Heart left ventricle (tissue), 16 donors: Measurements from ENCODE around the gene SATB2. TPM values are rescaled to one million over a fixed set of nuclear protein-coding genes. Genes with fewer than 3 reads are reported as not detected.

Experiments
- ATAC-seq, 4 donors: fragments of 200-7000 bp; cut with Tn5 transposase; one replicate each; pipeline ENCODE4 v1.9.1; 2020 to 2022; ENCODE audit warnings: moderate library complexity in 4 of 4, mild to moderate bottlenecking in 3 of 4, moderate number of reproducible peaks in 1 of 4
- DNase-seq, 5 donors: peaks; one replicate each; pipeline ENCODE4 v3.0.0-alpha.2; 2020
- H3K27ac ChIP-seq, 12 donors: fragments of 200-600 bp; sonication (generic) in 4 of 12; one replicate each; pipeline versions ENCODE4 v1.5.0 to v1.8.0; 2016 to 2022; ENCODE audit warnings: mild to moderate bottlenecking in 2 of 12
- H3K27me3 ChIP-seq, 9 donors: fragments of 200-600 bp; sonication (generic) in 2 of 9; one replicate each; pipeline versions ENCODE4 v1.5.1 to v1.8.0; 2016 to 2022; ENCODE audit warnings: mild to moderate bottlenecking in 3 of 9
- H3K36me3 ChIP-seq, 9 donors: fragments of 200-600 bp; sonication (generic) in 2 of 9; one replicate each; pipeline versions ENCODE4 v1.5.0 to v1.8.0; 2018 to 2022; ENCODE audit warnings: mild to moderate bottlenecking in 2 of 9
- H3K4me1 ChIP-seq, 12 donors: fragments of 200-600 bp; sonication (generic) in 4 of 12; one replicate each; pipeline versions ENCODE4 v1.5.0 to v1.8.0; 2016 to 2022; ENCODE audit warnings: mild to moderate bottlenecking in 3 of 12
- H3K4me3 ChIP-seq, 12 donors: fragments of 200-600 bp; sonication (generic) in 4 of 12; one replicate each; pipeline versions ENCODE4 v1.5.0 to v1.8.0; 2017 to 2022; ENCODE audit warnings: mild to moderate bottlenecking in 9 of 12, moderate library complexity in 4 of 12
- H3K9me3 ChIP-seq, 12 donors: fragments of 200-600 bp; sonication (generic) in 4 of 12; one replicate each; pipeline versions ENCODE4 v1.5.0 to v1.8.0; 2016 to 2022; ENCODE audit warnings: mild to moderate bottlenecking in 1 of 12
- CTCF ChIP-seq, 12 donors: fragments of 200-600 bp; sonication (generic) in 4 of 12; IDR thresholded peaks; one replicate each; pipeline versions ENCODE4 v1.5.0 to v1.8.0; 2018 to 2022; ENCODE audit warnings: antibody characterized with exemption in 12 of 12, mild to moderate bottlenecking in 5 of 12
- POLR2A ChIP-seq, 2 donors: fragments of 450-650 bp; IDR thresholded peaks; one replicate each; pipeline ENCODE4 v1.6.1; 2017; ENCODE audit warnings: antibody characterized with exemption in 2 of 2, mild to moderate bottlenecking in 2 of 2, moderate library complexity in 2 of 2
- WGBS, 4 donors: extraction: QIAGEN DNeasy Blood & Tissue Kit in 2 of 4; methylation state at CpG; one replicate each; pipeline versions ENCODE4 v1.1.5 to v1.1.7; 2013 to 2018; 5-methylcytosine and 5-hydroxymethylcytosine counted together
- intact Hi-C, 10 donors: fragments of 100-400 bp; cut with DNase I; formaldehyde crosslinking; loops; one replicate each; pipeline versions ENCODE4 v1.11.1 to v1.14.2; 2022
- polyA plus RNA-seq, 2 donors: library from polyadenylated mRNA; stranded (reverse); fragments of 200-250 nt; gene quantifications; one replicate each; pipeline ENCODE4 v1.2.3, GENCODE V29; 2013
- total RNA-seq, 9 donors: library from RNA; depleted of rRNA in 2 of 9; stranded (reverse); fragments of >200 nt in 2 of 9; fragmentation: NEBNext Ultra II Directional in 3 of 9; extraction: Animal tissue kit (Norgen Biotek cat#: 25700) in 3 of 9; gene quantifications; one replicate each; pipeline versions ENCODE4 v1.1.0 to v1.2.4, GENCODE V29; 2016 to 2023
- donor health status: ischemic (EF 13 %, LVEDD 7.1; RV severe dilation, severe dysfunction).
- donor health status: healthy with polysubstance abuse.
- donor health status: DM: no; HTN: yes; CAD: no.
- donor health status: DM: no; HTN: no; CAD: no.
- donor health status: ischemic (EF 25% LVEDD 6.9; RV normal size, moderate dysfunction).
- donor health status: ischemic (EF 25% LVEDD 5.7; RV mildly dilated, moderate dysfunction).
- donor health status: healthy.
- donor health status: DM: yes; HTN: yes; CAD: no.
- donor health status: ischemic (EF 35%, LVEDD 5.7; RV mildly dilated, moderate dysfunction).
- donor health status: nonischemic (EF 11% LVEDD 7.7; RV severe dilation, severe dysfunction).
- donor health status: DM: yes; HTN: yes; CAD: no.
- donor health status: PGD.
- donor health status: ischemic (EF 29% LVEDD 5.4; RV normal size, mild dysfunction).
- donor health status: nonischemic (EF 23%, LVEDD 6.1; RV moderate dilation, normal function).

The SATB2 gene
- total and polyA plus RNA-seq, 11 donors = 0.38 to 3.3 (median 1.2) TPM

GRCh38 chr2:199273042-199273511, 184.7 kb downstream of the SATB2 start:
- Histone ChIP-seq H3K4me1 (no peaks in the 10 kb centered on the region), H3K4me3 (no peak overlapping the region), H3K27me3 (no peaks in the 10 kb centered on the region), H3K36me3 (no peaks in the 10 kb centered on the region), H3K9me3 (no peaks in the 10 kb centered on the region), H3K27ac (no peak overlapping the region)
- intact Hi-C loops = no loop called here
- ATAC-seq = no peak
- no peak for DNase-seq
- TF ChIP-seq POLR2A (IDR thresholded peaks at IDR 0.05) = no peak
- no peak for TF ChIP-seq CTCF (IDR thresholded peaks at IDR 0.05)
- WGBS, 4 donors = 49 to 68% (median 53%) methylated on average over 1 of the region's 1 CpG

GRCh38 chr2:199261936-199262335, 195.8 kb downstream of the SATB2 start:
- Histone ChIP-seq H3K4me1 (no peaks in the 10 kb centered on the region), H3K27ac (no peak overlapping the region), H3K27me3 (no peaks in the 10 kb centered on the region), H3K36me3 (no peaks in the 10 kb centered on the region), H3K4me3 (no peak overlapping the region), H3K9me3 (peaks cover 0 to 39% (median 17%) of the 10 kb centered on the region in 12 donors)
- intact Hi-C loops = no loop called here
- no peak for TF ChIP-seq CTCF (IDR thresholded peaks at IDR 0.05)
- no peak for TF ChIP-seq POLR2A (IDR thresholded peaks at IDR 0.05)
- no peak for DNase-seq
- no peak for ATAC-seq

- DNase-seq (no peak), ATAC-seq (no peak)
- H3K27me3 ChIP-seq = no peaks in the 10 kb centered on the region
- no peaks in the 10 kb centered on the region for H3K4me1 ChIP-seq
- intact Hi-C loops = no loop called here
- WGBS, 4 donors = 39 to 57% (median 43%) methylated on average over 1 of the region's 1 CpG
- peaks cover 0 to 39% (median 17%) of the 10 kb centered on the region in 12 donors for H3K9me3 ChIP-seq
- H3K4me3 ChIP-seq = no peak overlapping the region
- no peaks in the 10 kb centered on the region for H3K36me3 ChIP-seq
- H3K27ac ChIP-seq = no peak overlapping the region
- TF ChIP-seq CTCF (IDR thresholded peaks at IDR 0.05) (no peak), POLR2A (IDR thresholded peaks at IDR 0.05) (no peak)
Observed at GRCh38 chr2:199261239-199261638, 196.5 kb downstream of the SATB2 start.

DNA sequence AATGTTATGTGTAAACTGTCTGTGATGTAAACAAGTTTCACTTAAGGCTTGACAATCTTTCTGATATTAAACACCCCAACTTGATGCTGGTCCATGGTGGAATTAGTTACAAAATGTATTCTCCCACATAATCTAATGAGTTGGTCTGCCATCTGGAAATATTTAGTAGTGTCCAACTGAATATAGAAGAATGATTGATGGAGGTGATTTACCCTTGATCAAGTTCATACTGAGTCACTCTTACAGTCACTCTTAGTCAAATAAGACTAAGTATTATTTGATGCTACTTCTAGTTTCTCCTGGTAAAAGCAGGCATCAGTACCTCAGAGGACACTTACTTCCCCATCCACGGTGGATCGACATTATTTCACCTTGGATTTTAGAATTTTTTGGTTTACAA, 198.1 kb downstream of the SATB2 start:
- Histone ChIP-seq H3K27me3 (no peaks in the 10 kb centered on the region), H3K9me3 (peaks cover 0 to 39% (median 17%) of the 10 kb centered on the region in 12 donors), H3K27ac (no peak overlapping the region), H3K36me3 (no peaks in the 10 kb centered on the region), H3K4me3 (no peak overlapping the region), H3K4me1 (no peaks in the 10 kb centered on the region)
- ATAC-seq (no peak), DNase-seq (no peak)
- WGBS, 4 donors = 42 to 95% (median 74%) methylated on average over 2 of the region's 2 CpGs
- TF ChIP-seq CTCF (IDR thresholded peaks at IDR 0.05) (no peak), POLR2A (IDR thresholded peaks at IDR 0.05) (no peak)
- intact Hi-C loops = loop anchor here in 1 of 10 donors (10.0 kb wide), 1 partner anchor 115 kb away; no protein-coding TSS in a partner anchor
